HG03460 (cell line): ENCODE results near the gene LRBA.

Experiments
- ATAC-seq: cut with Tn5 transposase; IDR thresholded peaks from one replicate; pipeline ENCODE4 v1.9.1; 2021; ENCODE audit not compliant: unreplicated experiment

LRBA gene

GRCh38 chr4:150817804-150818528 lies 197.1 kb downstream of the LRBA start:
- no peak for ATAC-seq

- ATAC-seq = no peak
Observed at GRCh38 chr4:150817017-150817416, 198.1 kb downstream of the LRBA start.

- no peak for ATAC-seq
Observed at GRCh38 chr4:150816491-150816890, 198.6 kb downstream of the LRBA start.

- no peak for ATAC-seq
Observed at GRCh38 chr4:150814873-150815272, 200.2 kb downstream of the LRBA start.

GRCh38 chr4:150805183-150806025 lies 209.7 kb downstream of the LRBA start:
- ATAC-seq = no peak

GRCh38 chr4:150801833-150802232 lies 213.3 kb downstream of the LRBA start:
- ATAC-seq = no peak

GRCh38 chr4:150799207-150799606 lies 215.9 kb downstream of the LRBA start:
- no peak for ATAC-seq

GRCh38 chr4:150794706-150795105 lies 220.4 kb downstream of the LRBA start:
- no peak for ATAC-seq

- ATAC-seq = no peak
Observed at GRCh38 chr4:150789864-150790263, 225.2 kb downstream of the LRBA start.

GRCh38 chr4:150784939-150785338 lies 230.1 kb downstream of the LRBA start:
- no peak for ATAC-seq

- ATAC-seq = no peak
Observed at GRCh38 chr4:150784305-150784704, 230.8 kb downstream of the LRBA start.

- ATAC-seq = no peak
Observed at GRCh38 chr4:150782921-150783320, 232.2 kb downstream of the LRBA start.

GRCh38 chr4:150782311-150782710 lies 232.8 kb downstream of the LRBA start:
- no peak for ATAC-seq

GRCh38 chr4:150781191-150781590 lies 233.9 kb downstream of the LRBA start:
- no peak for ATAC-seq

- no peak for ATAC-seq
Observed at GRCh38 chr4:150779707-150780106, 235.4 kb downstream of the LRBA start.

GRCh38 chr4:150773729-150774449 lies 241.2 kb downstream of the LRBA start:
- ATAC-seq = no peak

- ATAC-seq = no peak
Observed at GRCh38 chr4:150773032-150773431, 242.1 kb downstream of the LRBA start.

- no peak for ATAC-seq
Observed at GRCh38 chr4:150771382-150771781, 243.7 kb downstream of the LRBA start.

- ATAC-seq = no peak
Observed at GRCh38 chr4:150769845-150770244, 245.2 kb downstream of the LRBA start.

- no peak for ATAC-seq
Observed at GRCh38 chr4:150769248-150769647, 245.8 kb downstream of the LRBA start.

- no peak for ATAC-seq
Observed at GRCh38 chr4:150768497-150768896, 246.6 kb downstream of the LRBA start.

GRCh38 chr4:150765216-150765615 lies 249.9 kb downstream of the LRBA start:
- no peak for ATAC-seq
